ENCODE data around the gene SOX6.

Gene SOX6

DNA sequence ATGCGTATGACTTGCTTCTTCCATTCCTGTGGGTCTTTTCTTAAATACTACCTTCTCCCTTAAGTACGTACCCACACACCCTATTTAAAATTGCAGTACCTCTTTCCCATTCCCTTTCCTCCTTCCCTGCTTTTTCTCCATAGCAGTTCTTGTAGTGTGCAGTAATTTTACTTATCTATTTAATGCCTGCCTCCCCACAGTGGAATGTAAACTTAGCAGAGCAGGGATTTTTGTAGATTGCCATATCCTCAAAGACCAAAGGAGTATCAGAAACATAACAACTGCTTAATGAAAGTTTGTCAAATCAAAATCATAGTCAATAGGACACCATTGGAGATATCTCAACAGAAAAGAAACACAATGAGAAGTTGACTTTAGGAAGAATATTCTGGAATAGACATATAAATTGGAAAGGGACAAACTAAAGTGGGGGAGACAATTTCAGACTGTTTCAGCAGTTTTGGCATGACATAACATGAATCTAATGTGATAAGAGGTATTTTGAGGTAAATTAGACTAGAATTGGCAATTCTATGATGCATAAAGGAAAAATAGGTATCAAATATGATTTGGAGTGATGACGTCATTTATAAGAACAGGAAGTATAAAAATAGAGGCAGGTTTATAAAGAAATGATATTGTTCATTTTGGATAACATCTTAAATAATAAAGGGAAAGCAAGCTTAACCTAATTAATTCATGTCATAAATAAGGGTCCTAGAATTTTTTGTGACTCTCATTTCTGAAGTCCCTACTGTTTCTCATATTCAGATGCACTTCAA lies 188.4 kb downstream of the SOX6 start:
- Histone ChIP-seq H4K20me1 (no peaks in the 10 kb centered on the region), H3K9ac (no peak overlapping the region), H3K36me3 (no peaks in the 10 kb centered on the region), H3K9me3 (no peaks in the 10 kb centered on the region), H3K27me3 (no peaks in the 10 kb centered on the region), H3K4me3 (no peak overlapping the region), H3K4me1 (no peaks in the 10 kb centered on the region), H3K4me2 (no peak overlapping the region), H3K27ac (no peak overlapping the region)
- TF ChIP-seq Cebpa-rat (IDR thresholded peaks at IDR 0.05) = no peak

DNA sequence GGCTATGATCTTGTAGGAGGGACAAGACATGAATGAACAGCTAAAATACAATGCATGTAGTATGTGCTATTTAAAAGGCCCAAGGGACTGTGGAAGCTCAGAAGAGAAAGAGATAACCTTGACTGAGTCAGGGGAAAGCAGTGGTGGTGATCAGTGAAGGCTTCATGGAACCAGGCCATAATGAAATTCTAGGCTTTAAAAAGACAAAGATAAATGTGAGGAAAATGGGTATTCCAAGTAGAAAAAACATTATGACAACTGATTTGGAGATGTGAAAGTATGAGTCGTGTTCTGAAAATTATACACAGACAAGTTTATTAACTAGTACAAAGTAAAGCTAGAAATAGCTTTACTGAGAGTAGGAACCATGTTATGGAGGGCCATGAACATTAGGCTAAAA lies 189.8 kb downstream of the SOX6 start:
- Histone ChIP-seq H3K4me1 (no peaks in the 10 kb centered on the region), H3K9ac (no peak overlapping the region), H3K4me2 (no peak overlapping the region), H3K27ac (no peak overlapping the region), H3K27me3 (no peaks in the 10 kb centered on the region), H4K20me1 (no peaks in the 10 kb centered on the region), H3K4me3 (no peak overlapping the region), H3K36me3 (no peaks in the 10 kb centered on the region), H3K9me3 (no peaks in the 10 kb centered on the region)
- TF ChIP-seq Cebpa-rat (IDR thresholded peaks at IDR 0.05) = no peak

DNA sequence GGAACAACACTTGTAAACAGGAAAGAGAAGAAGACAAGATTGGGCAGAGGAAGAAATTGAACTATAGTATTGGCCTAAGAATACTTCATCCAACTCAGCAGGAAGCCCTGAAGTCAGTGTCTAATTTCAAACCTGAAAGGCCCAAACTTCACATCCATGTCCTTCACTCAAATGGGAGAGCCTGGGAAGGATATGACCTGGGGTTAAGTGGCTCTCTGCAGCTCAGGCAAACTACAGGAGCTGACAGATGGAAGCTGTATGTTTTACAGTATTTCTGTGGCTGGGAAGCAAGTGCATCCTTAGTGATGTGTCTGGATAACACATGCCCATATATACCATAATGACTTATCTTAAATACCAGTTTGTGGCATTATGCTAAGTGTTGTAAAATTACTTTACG lies 196.2 kb downstream of the SOX6 start:
- H3K27me3 ChIP-seq = no peaks in the 10 kb centered on the region
- no peaks in the 10 kb centered on the region for H3K4me1 ChIP-seq
- no peak overlapping the region for H3K4me3 ChIP-seq
- H3K4me2 ChIP-seq = no peak overlapping the region
- no peak overlapping the region for H3K27ac ChIP-seq
- no peak for TF ChIP-seq Cebpa-rat (IDR thresholded peaks at IDR 0.05)
- H4K20me1 ChIP-seq = no peaks in the 10 kb centered on the region
- H3K36me3 ChIP-seq = no peaks in the 10 kb centered on the region
- no peaks in the 10 kb centered on the region for H3K9me3 ChIP-seq
- H3K9ac ChIP-seq = no peak overlapping the region

DNA sequence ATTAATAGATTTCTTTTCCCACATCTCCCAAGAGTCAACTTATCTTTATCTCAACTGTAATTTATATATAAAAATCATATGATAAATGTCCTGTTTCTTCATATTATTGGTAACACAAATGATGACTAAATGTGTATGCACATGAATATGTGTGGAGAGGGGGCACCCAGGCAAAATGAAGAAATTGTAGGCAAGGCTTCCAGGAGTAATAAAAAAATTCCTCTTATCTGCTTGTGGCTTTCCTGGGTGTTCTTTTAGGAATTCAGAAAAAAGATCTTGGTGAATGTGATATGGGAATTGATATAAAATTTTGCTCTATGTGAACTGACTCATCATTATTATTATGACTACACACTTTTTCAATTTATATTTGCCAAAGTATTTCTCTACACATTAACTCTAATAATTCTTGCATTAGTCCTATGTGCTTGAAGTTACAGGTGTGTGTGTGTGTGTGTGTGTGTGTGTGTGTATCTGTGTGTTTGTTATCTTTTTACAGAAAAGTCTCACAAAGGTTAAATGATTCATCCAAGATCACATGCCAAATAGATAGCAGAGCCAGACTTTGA lies 197.8 kb downstream of the SOX6 start:
- TF ChIP-seq Cebpa-rat (IDR thresholded peaks at IDR 0.05) = no peak
- Histone ChIP-seq H3K27me3 (no peaks in the 10 kb centered on the region), H3K27ac (no peak overlapping the region), H3K9ac (no peak overlapping the region), H3K4me1 (no peaks in the 10 kb centered on the region), H3K4me2 (no peak overlapping the region), H4K20me1 (no peaks in the 10 kb centered on the region), H3K36me3 (no peaks in the 10 kb centered on the region), H3K9me3 (no peaks in the 10 kb centered on the region), H3K4me3 (no peak overlapping the region)

DNA sequence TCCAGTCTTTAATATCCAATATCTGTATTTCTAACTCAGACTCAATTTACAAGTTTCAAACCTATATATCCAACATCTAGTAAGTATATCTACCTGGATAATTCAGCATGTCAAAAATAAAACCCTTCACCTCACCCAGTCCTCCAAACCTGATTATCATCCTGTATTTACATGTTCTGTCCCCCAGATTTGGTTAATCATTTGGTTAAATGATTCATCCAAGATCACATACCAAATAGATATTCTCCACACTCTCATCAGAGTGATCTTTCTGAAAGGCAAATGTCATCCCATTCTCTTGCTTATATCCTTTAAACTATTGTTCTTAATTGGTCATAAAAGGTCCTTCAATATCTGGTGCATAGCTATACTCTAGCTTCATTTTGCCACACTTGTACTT lies 199.0 kb downstream of the SOX6 start:
- Histone ChIP-seq H3K4me2 (no peak overlapping the region), H3K27me3 (no peaks in the 10 kb centered on the region), H4K20me1 (no peaks in the 10 kb centered on the region), H3K4me3 (no peak overlapping the region), H3K9ac (no peak overlapping the region), H3K4me1 (no peaks in the 10 kb centered on the region), H3K27ac (no peak overlapping the region), H3K9me3 (no peaks in the 10 kb centered on the region), H3K36me3 (no peaks in the 10 kb centered on the region)
- no peak for TF ChIP-seq Cebpa-rat (IDR thresholded peaks at IDR 0.05)

DNA sequence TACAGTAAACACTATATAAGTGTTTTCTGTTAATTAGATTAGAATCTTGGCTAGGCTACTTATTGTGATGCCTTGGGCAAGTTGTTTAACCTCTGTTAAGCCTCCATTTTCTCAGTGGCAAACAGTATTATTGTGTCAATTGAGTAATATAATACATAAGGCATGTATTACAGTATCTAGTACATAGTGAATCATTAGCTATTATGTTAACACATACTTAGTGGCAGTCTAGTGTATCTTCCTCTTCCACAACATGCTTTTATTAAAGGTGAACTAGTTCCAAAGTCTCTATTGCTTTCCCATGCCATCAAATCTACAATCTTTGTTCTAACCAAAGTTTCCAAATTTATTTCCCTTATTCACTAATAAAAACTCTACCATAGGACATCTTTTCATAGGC lies 200.9 kb downstream of the SOX6 start:
- H3K27ac ChIP-seq = no peak overlapping the region
- no peaks in the 10 kb centered on the region for H3K9me3 ChIP-seq
- no peak for TF ChIP-seq Cebpa-rat (IDR thresholded peaks at IDR 0.05)
- no peaks in the 10 kb centered on the region for H3K36me3 ChIP-seq
- H3K4me1 ChIP-seq = no peaks in the 10 kb centered on the region
- H3K9ac ChIP-seq = no peak overlapping the region
- H3K4me3 ChIP-seq = no peak overlapping the region
- H3K27me3 ChIP-seq = no peaks in the 10 kb centered on the region
- H4K20me1 ChIP-seq = no peaks in the 10 kb centered on the region
- no peak overlapping the region for H3K4me2 ChIP-seq

DNA sequence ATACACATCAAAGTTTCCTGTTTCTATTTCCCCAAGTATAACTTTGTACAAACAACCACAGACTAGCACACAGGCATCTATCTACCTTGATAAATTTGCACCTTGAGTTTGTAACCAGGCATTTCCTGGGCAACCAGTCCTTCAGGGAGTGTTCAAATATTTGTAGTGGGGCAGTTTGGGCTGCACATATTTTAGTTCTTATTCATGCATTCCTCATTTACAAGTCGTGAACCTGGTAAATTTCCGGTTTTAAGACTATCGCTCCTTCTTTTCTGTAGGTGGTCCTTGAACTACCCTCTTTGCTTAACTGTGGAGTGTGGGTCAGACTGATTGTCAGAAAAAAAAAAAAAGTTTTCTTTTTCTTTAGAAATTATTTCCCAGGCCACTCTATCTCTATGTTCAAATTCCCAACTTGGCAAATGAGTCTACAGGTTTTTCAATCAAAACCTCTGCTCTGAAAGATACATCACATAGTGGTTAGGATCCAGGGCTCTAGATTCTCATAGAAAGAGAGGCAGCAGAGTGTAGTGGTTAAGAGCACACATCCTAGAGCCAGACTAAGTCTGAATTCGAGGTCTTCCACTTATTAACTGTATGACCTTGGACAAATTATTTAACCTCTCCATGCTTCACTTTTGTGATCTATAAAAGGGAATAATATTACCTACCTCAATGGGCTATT lies 201.5 kb downstream of the SOX6 start:
- Histone ChIP-seq H3K9me3 (no peaks in the 10 kb centered on the region), H3K27ac (no peak overlapping the region), H3K9ac (no peak overlapping the region), H3K4me2 (no peak overlapping the region), H4K20me1 (no peaks in the 10 kb centered on the region), H3K4me3 (no peak overlapping the region), H3K4me1 (no peaks in the 10 kb centered on the region), H3K27me3 (no peaks in the 10 kb centered on the region), H3K36me3 (no peaks in the 10 kb centered on the region)
- TF ChIP-seq Cebpa-rat (IDR thresholded peaks at IDR 0.05) = no peak

DNA sequence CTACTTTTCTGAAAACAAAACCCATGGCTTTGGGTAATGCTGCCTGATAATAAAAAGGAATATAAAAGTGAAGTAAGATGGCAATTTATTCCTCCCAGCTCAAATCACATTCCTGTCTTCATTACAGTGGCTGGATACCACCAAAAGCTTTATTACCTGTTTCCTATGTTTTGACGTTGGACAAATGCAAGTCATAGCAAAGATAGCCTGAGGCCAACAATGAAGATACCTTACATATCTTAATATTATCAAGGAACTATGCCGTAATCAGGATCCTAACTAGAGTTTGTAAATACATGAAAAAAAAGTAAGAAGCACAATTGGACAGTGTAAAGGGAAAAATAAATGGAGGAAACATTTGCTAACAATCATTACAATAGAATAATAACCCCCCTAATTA lies 202.4 kb downstream of the SOX6 start:
- no peaks in the 10 kb centered on the region for H4K20me1 ChIP-seq
- no peak overlapping the region for H3K4me2 ChIP-seq
- no peaks in the 10 kb centered on the region for H3K4me1 ChIP-seq
- no peak overlapping the region for H3K4me3 ChIP-seq
- no peak overlapping the region for H3K9ac ChIP-seq
- H3K27me3 ChIP-seq = no peaks in the 10 kb centered on the region
- no peaks in the 10 kb centered on the region for H3K9me3 ChIP-seq
- H3K36me3 ChIP-seq = no peaks in the 10 kb centered on the region
- no peak overlapping the region for H3K27ac ChIP-seq
- TF ChIP-seq Cebpa-rat (IDR thresholded peaks at IDR 0.05) = no peak

DNA sequence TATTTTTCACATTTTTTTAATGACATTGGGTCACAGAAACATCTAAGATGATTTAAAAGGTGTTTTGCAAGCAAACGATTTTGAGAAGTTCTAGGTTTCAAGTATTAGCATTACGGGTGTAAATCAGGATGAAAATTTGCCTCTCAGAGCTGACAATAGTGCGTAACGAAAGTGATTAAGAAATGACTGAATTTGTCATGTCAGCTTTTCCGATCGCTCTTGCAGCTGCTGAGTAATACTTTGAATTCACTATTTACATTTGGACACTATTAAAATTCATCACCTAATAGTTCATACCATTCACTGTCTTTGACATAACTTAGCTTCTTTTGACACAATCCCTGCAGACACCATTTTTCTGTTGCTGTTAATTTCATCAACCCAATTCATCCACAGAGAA lies 205.2 kb downstream of the SOX6 start:
- no peaks in the 10 kb centered on the region for H3K36me3 ChIP-seq
- no peak overlapping the region for H3K27ac ChIP-seq
- H3K4me3 ChIP-seq = no peak overlapping the region
- no peak for TF ChIP-seq Cebpa-rat (IDR thresholded peaks at IDR 0.05)
- no peaks in the 10 kb centered on the region for H3K9me3 ChIP-seq
- H4K20me1 ChIP-seq = no peaks in the 10 kb centered on the region
- H3K4me2 ChIP-seq = no peak overlapping the region
- no peaks in the 10 kb centered on the region for H3K4me1 ChIP-seq
- H3K9ac ChIP-seq = no peak overlapping the region
- H3K27me3 ChIP-seq = no peaks in the 10 kb centered on the region

DNA sequence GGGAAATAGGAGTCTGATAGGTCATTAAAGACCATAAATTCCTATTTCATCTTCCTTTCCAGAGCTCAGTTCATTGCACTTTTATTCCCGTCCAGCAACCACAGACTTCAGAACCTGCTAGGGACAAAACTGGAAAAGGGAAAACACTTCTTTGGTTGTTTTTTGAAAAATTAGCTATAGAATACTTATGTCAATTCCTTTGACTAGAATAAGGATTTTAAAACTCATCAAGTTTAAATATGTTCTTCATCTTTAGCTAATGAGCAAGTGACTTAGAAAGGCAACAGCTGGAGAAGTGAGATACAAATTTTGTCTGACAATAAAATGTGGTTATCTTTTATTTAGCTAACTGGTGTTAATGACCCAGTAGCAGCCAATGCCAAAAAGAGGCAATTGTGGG lies 206.9 kb downstream of the SOX6 start:
- no peaks in the 10 kb centered on the region for H4K20me1 ChIP-seq
- no peak overlapping the region for H3K4me2 ChIP-seq
- TF ChIP-seq Cebpa-rat (IDR thresholded peaks at IDR 0.05) = no peak

More for the DNA sequence above, 206.9 kb downstream of the SOX6 start:
- Histone ChIP-seq H3K27me3 (no peaks in the 10 kb centered on the region), H3K27ac (no peak overlapping the region), H3K4me1 (no peaks in the 10 kb centered on the region), H3K36me3 (no peaks in the 10 kb centered on the region), H3K9me3 (no peaks in the 10 kb centered on the region), H3K9ac (no peak overlapping the region), H3K4me3 (no peak overlapping the region)

All from BLaER1 (cell line).